Left cardiac atrium (tissue), 4 donors: ENCODE results near the gene CCDC192. TPM values are rescaled to one million over a fixed set of nuclear protein-coding genes. Genes with fewer than 3 reads are reported as not detected.

Source experiments
- ATAC-seq, 2 donors: fragments of 200-7000 bp; cut with Tn5 transposase; one replicate each; pipeline ENCODE4 v1.9.1; 2020; ENCODE audit warnings: mild to moderate bottlenecking in 2 of 2, moderate library complexity in 2 of 2
- DNase-seq: peaks from one replicate; pipeline ENCODE4 v3.0.0-alpha.2; 2020
- intact Hi-C, 2 donors: fragments of 100-400 bp; cut with DNase I; formaldehyde crosslinking; loops; one replicate each; pipeline versions ENCODE4 v1.14.1 to v1.15.1; 2022 to 2023
- total RNA-seq, 2 donors: library from RNA; stranded (reverse); fragmentation: NEBNext Ultra II Directional; extraction: Animal tissue kit (Norgen Biotek cat#: 25700); gene quantifications; one replicate each; pipeline ENCODE4 v1.2.1, GENCODE V29; 2021
- donor health status: DM: no; HTN: yes; CAD: no.
- donor health status: DM: no; HTN: yes; CAD: no; lungs with severe emphysema.
- donor health status: DM: yes; HTN: yes; CAD: no.
- donor health status: Dilated cardiomyopathy.

Gene CCDC192
- total RNA-seq, 2 donors from 2014 or later: not detected

- intact Hi-C loops: no loop called here
- ATAC-seq (no peak), DNase-seq (no peak)
Measured at GRCh38 chr5:127926974-127927373, 223.8 kb downstream of the CCDC192 start.

GRCh38 chr5:127928053-127928452 is 224.9 kb downstream of the CCDC192 start:
- ATAC-seq (no peak), DNase-seq (no peak)
- intact Hi-C loops: no loop called here

GRCh38 chr5:127930311-127930710 is 227.1 kb downstream of the CCDC192 start:
- DNase-seq (no peak), ATAC-seq (no peak)
- intact Hi-C loops: no loop called here

- no peak for DNase-seq
- intact Hi-C loops: no loop called here
- no peak for ATAC-seq
Measured at GRCh38 chr5:127931396-127931795, 228.2 kb downstream of the CCDC192 start.

- no peak for DNase-seq
- intact Hi-C loops: no loop called here
- no peak for ATAC-seq
Measured at GRCh38 chr5:127933348-127933747, 230.2 kb downstream of the CCDC192 start.

GRCh38 chr5:127934791-127935256 is 231.6 kb downstream of the CCDC192 start:
- ATAC-seq (peak in 1 of 2 donors; percentile 44), DNase-seq (no peak)
- intact Hi-C loops: no loop called here

GRCh38 chr5:127935398-127935797 is 232.2 kb downstream of the CCDC192 start:
- ATAC-seq: no peak
- intact Hi-C loops: no loop called here
- no peak for DNase-seq

DNA sequence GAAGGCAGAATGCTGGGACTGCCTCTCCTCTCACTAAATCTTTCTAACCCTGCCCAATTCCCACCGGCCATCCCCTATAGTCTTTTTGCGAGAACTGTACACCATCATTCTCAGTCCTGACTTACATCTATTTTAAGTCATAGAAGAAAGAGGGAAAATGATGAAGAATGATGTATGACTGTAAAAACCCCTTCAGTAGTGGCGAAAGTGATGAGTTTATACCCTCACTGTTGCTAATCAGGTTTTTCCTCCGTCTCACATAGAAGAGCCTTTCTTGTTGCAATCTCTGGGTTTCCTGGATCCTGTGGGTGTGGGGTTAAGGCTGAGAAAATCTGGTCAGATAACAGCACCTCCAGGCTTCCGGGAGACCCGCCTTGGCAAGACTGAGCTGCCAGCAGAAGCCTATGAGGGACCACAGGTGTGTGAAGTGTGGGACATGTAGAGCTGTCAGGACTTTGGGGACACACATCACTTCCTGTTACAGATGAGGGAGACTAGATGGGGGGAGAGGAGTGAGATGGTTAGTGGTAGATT is 233.3 kb downstream of the CCDC192 start:
- intact Hi-C loops: no loop called here
- DNase-seq (no peak), ATAC-seq (no peak)

- intact Hi-C loops: no loop called here
- ATAC-seq: no peak
- no peak for DNase-seq
Measured at GRCh38 chr5:127938746-127939145, 235.6 kb downstream of the CCDC192 start.

GRCh38 chr5:127940854-127941253 is 237.7 kb downstream of the CCDC192 start:
- intact Hi-C loops: no loop called here
- no peak for DNase-seq
- ATAC-seq: no peak

DNA sequence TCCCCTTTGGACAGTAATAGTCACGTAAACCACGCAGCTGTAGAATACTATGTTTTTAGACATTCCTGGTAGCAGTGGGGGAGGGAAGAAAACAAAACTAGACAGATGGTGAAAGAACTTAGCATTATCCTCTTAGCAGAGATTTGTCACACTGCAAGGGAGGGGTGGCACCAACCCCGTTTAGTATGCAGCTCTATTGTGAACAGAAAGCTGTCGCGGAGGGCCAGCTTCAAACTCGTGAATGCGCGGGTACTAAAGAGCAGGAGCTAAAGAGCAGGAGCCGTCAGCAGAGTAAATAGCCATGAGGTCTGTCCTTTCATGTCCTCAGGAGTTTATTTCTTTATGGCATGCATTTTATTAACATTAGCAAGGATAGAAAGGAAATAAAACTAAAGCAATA is 238.5 kb downstream of the CCDC192 start:
- DNase-seq (peak; percentile 26), ATAC-seq (no peak)
- intact Hi-C loops: no loop called here

DNA sequence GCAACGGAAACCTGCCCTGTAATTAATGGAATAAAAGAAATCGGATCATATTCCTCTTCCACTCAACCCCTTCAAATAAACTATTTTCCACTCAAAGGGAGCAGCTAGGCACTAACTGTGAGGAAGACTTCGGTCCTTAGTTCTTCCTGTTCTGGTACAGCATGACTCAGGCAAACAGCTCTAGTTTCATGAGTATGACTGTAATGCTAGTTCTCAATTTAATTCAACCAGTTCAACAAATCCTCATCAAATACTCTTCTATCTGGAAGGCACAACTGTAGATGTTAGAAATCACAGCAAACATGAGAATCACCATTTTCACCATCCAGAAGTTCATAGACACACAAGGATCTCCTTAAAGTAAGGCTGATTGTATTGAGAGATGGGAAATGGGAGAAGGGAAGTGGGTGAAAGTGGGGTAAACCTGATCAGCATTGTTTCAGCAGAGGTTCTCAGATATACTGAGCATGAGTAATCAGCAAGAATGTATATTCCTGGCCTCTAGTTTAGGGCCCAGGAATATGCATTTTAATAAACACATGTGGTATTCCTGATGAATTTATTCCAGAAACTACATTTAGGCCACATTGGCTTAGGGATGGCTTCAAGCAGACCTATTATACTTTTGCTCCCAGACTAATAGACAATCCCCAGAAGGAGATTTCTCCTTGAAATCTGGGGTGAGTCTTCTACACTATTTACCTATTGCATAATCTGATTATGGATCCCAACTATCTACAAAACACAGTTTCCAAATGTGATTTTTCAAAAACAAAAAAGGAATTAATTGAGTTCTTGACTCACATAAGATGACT is 239.3 kb downstream of the CCDC192 start:
- no peak for DNase-seq
- no peak for ATAC-seq
- intact Hi-C loops: no loop called here

- ATAC-seq: no peak
- no peak for DNase-seq
- intact Hi-C loops: no loop called here
Measured at GRCh38 chr5:127943061-127943371, 239.8 kb downstream of the CCDC192 start.

GRCh38 chr5:127944125-127944524 is 240.9 kb downstream of the CCDC192 start:
- DNase-seq: no peak
- ATAC-seq: no peak
- intact Hi-C loops: no loop called here

- intact Hi-C loops: no loop called here
- ATAC-seq: no peak
- DNase-seq: no peak
Measured at GRCh38 chr5:127947941-127948340, 244.8 kb downstream of the CCDC192 start.

DNA sequence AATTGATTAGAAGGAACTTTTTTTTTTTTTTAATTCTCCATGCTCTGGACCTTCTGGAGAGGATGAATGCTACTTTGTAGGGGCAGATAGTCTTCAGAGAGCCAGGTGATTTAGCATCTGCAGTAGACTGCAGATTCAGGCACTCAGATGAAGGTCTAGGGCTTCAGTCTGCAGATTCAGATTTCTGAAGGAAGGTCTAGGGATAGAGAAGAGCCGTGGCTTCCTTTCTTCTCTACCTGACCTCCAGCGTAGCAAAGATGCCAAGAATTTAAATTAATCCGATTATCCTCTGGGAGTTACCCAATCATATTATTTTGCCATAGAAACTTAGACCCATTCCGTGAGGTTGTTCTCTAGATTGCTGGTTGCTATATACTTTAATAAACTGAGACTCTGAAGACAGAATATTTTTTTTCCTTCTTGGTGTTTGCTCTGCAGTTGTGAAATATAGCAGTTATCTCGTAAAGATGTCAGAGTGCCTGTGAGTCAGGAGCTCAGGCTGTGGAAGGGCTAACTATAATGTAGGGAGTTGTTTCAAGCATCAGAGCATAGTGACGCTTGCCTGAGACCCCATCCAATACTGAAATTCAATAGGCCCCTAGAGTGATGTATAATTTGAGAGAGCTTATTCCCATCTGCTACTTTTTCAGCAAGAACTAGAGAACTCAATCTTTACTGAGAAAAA is 247.7 kb downstream of the CCDC192 start:
- DNase-seq: no peak
- intact Hi-C loops: no loop called here
- peak in 1 of 2 donors; percentile 49 for ATAC-seq

DNA sequence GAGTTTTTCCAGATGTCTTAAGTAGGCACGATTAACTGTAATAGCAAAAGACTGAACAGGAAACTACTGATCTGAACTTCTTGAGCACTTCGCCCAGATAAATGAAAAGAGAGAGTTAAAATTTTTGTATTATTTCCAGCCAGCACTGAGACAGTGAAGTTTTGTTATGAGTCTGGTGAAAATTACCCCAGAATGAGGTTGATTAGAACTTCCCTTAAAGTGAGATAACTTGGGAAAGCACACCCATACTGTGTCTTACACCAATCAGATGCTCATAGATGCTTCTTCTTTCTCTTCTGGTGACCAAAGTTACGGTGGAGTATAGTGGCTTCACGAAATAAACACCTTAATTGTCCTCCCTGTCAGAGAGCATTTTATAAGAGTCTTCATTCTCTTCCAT is 248.6 kb downstream of the CCDC192 start:
- no peak for ATAC-seq
- no peak for DNase-seq
- intact Hi-C loops: no loop called here

DNA sequence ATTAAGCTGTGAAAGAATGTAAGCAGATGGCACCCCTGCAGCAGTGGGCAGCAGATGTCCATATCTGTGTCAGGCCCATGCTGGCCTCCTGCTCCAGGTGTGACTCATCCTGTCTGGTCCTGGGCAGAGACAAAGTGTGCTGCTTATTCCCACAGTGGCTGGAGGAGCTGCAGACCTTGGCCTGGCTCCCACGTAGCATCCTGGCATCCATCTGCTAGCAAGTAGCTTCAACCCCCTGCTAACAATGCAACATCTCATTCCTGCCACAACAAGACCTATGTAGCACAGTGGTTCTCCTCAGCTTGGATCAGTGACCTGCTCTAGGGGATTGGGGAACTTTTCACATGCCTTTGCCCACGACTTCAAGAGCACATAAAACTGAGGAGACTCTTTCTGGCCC is 254.0 kb downstream of the CCDC192 start:
- peak; percentile 90 to 95 for ATAC-seq
- intact Hi-C loops: no loop called here
- DNase-seq: peak; percentile 62

- DNase-seq (no peak), ATAC-seq (no peak)
- intact Hi-C loops: no loop called here
Measured at GRCh38 chr5:127957701-127958239, 254.6 kb downstream of the CCDC192 start.

- intact Hi-C loops: no loop called here
- no peak for DNase-seq
- no peak for ATAC-seq
Measured at GRCh38 chr5:127958421-127959011, 255.3 kb downstream of the CCDC192 start.
